SU-DHL-6 (cell line): Measurements from ENCODE around the gene UBAC2.

Experiments
- EZH2phosphoT487 ChIP-seq: fragments of 200-600 bp; sonication (generic), shearing (Covaris generic); conservative IDR thresholded peaks from 2 replicates; pipeline ENCODE4 v1.6.1; 2018; ENCODE audit warnings: mild to moderate bottlenecking, antibody characterized with exemption, low read length, moderate library complexity, mixed read lengths
- TF ChIP-seq, protein P1 (sequence below): fragments of 200-600 bp; sonication (generic); IDR thresholded peaks from one replicate; pipeline ENCODE4 v1.5.1; 2017; ENCODE audit warnings: antibody characterized with exemption, mild to moderate bottlenecking, low read length, moderate library complexity; ENCODE audit not compliant: insufficient read depth, poor library complexity, severe bottlenecking

DNA sequence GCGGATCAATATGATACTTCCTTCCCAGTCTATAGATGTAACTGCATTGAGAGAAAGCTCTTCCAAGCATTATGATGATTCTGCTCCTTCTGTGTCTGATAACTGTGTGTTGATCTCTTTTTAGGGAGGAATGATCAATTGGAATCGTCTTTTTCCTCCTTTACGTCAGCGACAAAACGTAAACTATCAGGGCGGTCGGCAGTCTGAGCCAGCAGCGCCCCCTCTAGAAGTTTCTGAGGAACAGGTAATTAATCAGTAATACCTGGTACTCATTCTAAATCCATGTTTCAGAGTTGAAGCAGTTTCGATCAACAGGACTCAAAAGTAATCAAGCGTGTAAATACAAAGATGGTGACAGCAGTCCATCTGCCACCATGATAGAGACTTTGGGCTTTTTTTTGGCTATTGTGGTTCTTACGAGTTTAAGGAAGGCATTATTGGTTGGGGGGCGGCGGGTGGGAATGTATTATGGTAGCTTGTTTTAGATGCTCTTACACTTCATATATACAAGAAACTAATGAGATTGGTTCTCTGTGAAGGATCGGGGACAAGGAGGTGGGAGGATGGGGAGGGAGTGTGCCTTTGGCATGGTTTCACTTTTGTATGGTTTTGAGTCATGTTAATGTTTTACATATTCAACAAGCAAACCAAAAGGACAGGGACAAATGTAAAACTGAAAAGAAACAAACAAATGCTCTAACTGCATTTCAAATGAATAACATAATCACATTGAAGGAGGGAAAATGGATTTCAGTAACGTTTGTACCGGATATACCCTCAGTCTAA, 167.2 kb downstream of the UBAC2 start:
- TF ChIP-seq, protein P1, sequence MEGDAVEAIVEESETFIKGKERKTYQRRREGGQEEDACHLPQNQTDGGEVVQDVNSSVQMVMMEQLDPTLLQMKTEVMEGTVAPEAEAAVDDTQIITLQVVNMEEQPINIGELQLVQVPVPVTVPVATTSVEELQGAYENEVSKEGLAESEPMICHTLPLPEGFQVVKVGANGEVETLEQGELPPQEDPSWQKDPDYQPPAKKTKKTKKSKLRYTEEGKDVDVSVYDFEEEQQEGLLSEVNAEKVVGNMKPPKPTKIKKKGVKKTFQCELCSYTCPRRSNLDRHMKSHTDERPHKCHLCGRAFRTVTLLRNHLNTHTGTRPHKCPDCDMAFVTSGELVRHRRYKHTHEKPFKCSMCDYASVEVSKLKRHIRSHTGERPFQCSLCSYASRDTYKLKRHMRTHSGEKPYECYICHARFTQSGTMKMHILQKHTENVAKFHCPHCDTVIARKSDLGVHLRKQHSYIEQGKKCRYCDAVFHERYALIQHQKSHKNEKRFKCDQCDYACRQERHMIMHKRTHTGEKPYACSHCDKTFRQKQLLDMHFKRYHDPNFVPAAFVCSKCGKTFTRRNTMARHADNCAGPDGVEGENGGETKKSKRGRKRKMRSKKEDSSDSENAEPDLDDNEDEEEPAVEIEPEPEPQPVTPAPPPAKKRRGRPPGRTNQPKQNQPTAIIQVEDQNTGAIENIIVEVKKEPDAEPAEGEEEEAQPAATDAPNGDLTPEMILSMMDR = no peak
- no peak for TF ChIP-seq EZH2phosphoT487
